GM10248 (cell line): ENCODE data around the gene SLC4A9.
A peak's percentile ranks its signal among the peaks of the same experiment; 100 is the strongest.

Source experiments
- CTCF ChIA-PET: fragments of 300-600 bp; sonication (Branson Sonifier 250); formaldehyde crosslinking; extraction: SDS; loops from one replicate; lab custom pipeline; 2021; ENCODE audit warnings: antibody characterized with exemption; lab: Yijun Ruan, JAX
- POLR2A ChIA-PET: fragments of 350-650 bp; sonication (Branson Sonifier 250); formaldehyde crosslinking; extraction: SDS; loops from one replicate; lab custom pipeline; 2020; ENCODE audit warnings: antibody characterized with exemption; lab: Yijun Ruan, JAX
- DNase-seq: peaks from one replicate; pipeline ENCODE4 v3.0.0; 2012; ENCODE audit errors: extremely low spot score
- TF ChIP-seq, protein P1 (sequence below): IDR thresholded peaks from 2 replicates; pipeline ENCODE4 v1.5.1; 2012; ENCODE audit warnings: mild to moderate bottlenecking, low read depth; ENCODE audit errors: extremely low read depth, missing control alignments, control extremely low read depth

The SLC4A9 gene

DNA sequence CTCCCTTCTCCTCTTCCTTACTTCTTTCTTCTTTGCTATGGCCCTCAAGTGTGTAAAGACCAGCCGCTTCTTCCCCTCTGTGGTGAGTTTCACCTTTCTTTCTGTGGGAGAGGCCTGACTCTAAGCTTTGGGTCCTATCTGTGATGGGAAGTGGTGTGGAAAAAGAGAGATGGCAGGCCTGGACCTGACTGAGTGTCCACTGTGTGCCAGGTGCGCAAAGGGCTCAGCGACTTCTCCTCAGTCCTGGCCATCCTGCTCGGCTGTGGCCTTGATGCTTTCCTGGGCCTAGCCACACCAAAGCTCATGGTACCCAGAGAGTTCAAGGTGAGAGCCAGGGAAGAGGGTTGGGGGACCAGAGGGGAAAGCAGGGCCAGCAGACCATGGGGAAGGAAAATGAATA is 5.9 kb downstream of the SLC4A9 start:
- CTCF ChIA-PET = interaction anchor here (1.1 to 12.8 kb wide), 7 partner anchors 13 to 354 kb away, joined by 3 to 205 read pairs (median 9); partner anchors contain the start of gene HBEGF
- TF ChIP-seq, protein P1, sequence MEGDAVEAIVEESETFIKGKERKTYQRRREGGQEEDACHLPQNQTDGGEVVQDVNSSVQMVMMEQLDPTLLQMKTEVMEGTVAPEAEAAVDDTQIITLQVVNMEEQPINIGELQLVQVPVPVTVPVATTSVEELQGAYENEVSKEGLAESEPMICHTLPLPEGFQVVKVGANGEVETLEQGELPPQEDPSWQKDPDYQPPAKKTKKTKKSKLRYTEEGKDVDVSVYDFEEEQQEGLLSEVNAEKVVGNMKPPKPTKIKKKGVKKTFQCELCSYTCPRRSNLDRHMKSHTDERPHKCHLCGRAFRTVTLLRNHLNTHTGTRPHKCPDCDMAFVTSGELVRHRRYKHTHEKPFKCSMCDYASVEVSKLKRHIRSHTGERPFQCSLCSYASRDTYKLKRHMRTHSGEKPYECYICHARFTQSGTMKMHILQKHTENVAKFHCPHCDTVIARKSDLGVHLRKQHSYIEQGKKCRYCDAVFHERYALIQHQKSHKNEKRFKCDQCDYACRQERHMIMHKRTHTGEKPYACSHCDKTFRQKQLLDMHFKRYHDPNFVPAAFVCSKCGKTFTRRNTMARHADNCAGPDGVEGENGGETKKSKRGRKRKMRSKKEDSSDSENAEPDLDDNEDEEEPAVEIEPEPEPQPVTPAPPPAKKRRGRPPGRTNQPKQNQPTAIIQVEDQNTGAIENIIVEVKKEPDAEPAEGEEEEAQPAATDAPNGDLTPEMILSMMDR = no peak

DNA sequence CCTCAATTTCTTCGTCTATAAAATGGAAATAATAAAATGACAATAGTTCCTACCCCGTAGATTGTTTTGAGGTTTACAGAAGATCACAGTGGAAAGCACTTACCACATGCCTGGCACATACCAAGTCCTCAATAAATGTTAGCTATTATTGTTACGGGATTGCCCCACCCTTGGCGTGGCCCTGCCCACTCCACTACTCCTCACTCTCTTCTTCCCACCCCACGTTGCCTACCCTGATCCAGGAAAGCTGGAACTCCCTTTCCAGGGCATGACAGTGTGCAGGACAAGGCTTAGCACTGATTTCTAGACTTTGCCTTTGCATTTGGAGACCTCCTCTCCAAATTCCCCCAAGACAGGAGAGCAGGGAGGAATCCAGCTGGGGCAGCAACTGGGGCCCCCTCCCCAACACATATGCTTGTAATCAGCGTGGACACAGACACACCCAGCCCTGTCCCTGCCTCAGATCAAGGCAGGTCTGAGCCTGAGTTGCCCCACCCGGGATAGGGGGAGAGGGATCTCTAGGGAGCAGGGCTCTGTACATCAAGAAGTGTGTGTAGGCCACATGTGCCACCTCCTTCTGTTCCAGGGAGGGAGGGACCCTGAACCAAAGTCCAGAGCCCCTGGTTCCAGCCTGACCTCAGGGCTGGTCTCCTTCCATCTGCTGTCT is 6.7 kb downstream of the SLC4A9 start:
- ChIA-PET POLR2A (interaction anchor here (0.6 kb wide), 2 partner anchors 284 to 728 kb away, joined by 3 read pairs; no protein-coding TSS in a partner anchor), CTCF (interaction anchor here (1.1 to 12.8 kb wide), 7 partner anchors 8 to 353 kb away, joined by 4 to 205 read pairs (median 10); partner anchors contain the start of gene HBEGF)
- no peak for DNase-seq
- TF ChIP-seq, protein P1 = no peak

More for the DNA sequence above, 5.9 kb downstream of the SLC4A9 start:
- POLR2A ChIA-PET = interaction anchor here (0.6 kb wide), 3 partner anchors 285 to 727 kb away, joined by 3 read pairs; no protein-coding TSS in a partner anchor
- DNase-seq = no peak

GRCh38 chr5:140367256-140368013 is 7.4 kb downstream of the SLC4A9 start:
- DNase-seq = no peak
- ChIA-PET POLR2A (no interaction called here), CTCF (interaction anchor here (1.1 to 12.8 kb wide), 8 partner anchors 9 to 352 kb away, joined by 4 to 205 read pairs (median 9); partner anchors contain the start of gene HBEGF)
- TF ChIP-seq, protein P1 = no peak

GRCh38 chr5:140371356-140372151 is 11.6 kb downstream of the SLC4A9 start:
- DNase-seq = no peak
- POLR2A ChIA-PET = no interaction called here
- CTCF ChIA-PET = interaction anchor here (0.7 to 4.0 kb wide), 24 partner anchors 9 to 350 kb away, joined by 3 to 72 read pairs (median 9); partner anchors contain the start of genes ANKHD1, CD14, HARS1 and HARS2
- TF ChIP-seq, protein P1 = no peak

GRCh38 chr5:140372971-140373487 is 13.0 kb downstream of the SLC4A9 start:
- DNase-seq = peak; percentile 62
- POLR2A ChIA-PET = no interaction called here
- CTCF ChIA-PET = interaction anchor here (0.6 to 4.0 kb wide), 52 partner anchors 9 to 371 kb away, joined by 3 to 72 read pairs (median 4); partner anchors contain the start of genes ANKHD1, CD14, CYSTM1 and EIF4EBP3
- TF ChIP-seq, protein P1 = peak; percentile 84
